HepG2 (cell line): ENCODE measurements around the gene CMIP. TPM values are rescaled to one million over a fixed set of nuclear protein-coding genes. Genes with fewer than 3 reads are reported as not detected.

Source experiments
- ATAD3A ChIP-seq: sonication (generic); formaldehyde crosslinking; IDR thresholded peaks from 2 replicates; pipeline ENCODE4 v1.4.0; 2020; ENCODE audit warnings: missing genetic modification reagents
- BORCS8-MEF2B ChIP-seq: sonication (generic); formaldehyde crosslinking; IDR thresholded peaks from 2 replicates; pipeline ENCODE4 v1.8.0; 2022; ENCODE audit warnings: mild to moderate bottlenecking, missing genetic modification reagents
- EP300 ChIP-seq, 3 experiments: sonication (generic) in 1 of 3; formaldehyde crosslinking in 1 of 3; IDR thresholded peaks; 2 replicates each; pipeline versions ENCODE4 v1.5.1 to v1.6.1; 2011 to 2020; ENCODE audit warnings: low read depth in 2 of 3, low read length in 2 of 3, borderline replicate concordance in 1 of 3, improper control_type of control experiment in 1 of 3, mild to moderate bottlenecking in 1 of 3, missing genetic modification reagents in 1 of 3, moderate library complexity in 1 of 3
- FOXJ3 ChIP-seq: sonication (generic); formaldehyde crosslinking; IDR thresholded peaks from 2 replicates; pipeline ENCODE4 v1.4.0; 2020; ENCODE audit warnings: missing genetic modification reagents, mild to moderate bottlenecking, borderline replicate concordance
- HNF4A ChIP-seq: sonication (generic); formaldehyde crosslinking; IDR thresholded peaks from 2 replicates; pipeline ENCODE4 v1.4.0; 2020; ENCODE audit warnings: missing genetic modification reagents
- KAT2B ChIP-seq: fragments of 150-350 bp; IDR thresholded peaks from 2 replicates; pipeline ENCODE4 v1.6.1; 2014; ENCODE audit warnings: low read depth, low read length, borderline replicate concordance
- MEF2D ChIP-seq: sonication (generic); formaldehyde crosslinking; IDR thresholded peaks from 2 replicates; pipeline ENCODE4 v1.5.1; 2020; ENCODE audit warnings: mild to moderate bottlenecking, missing genetic modification reagents
- MLX ChIP-seq: IDR thresholded peaks from 2 replicates; pipeline ENCODE4 v1.6.1; 2016
- MTF1 ChIP-seq: sonication (generic); formaldehyde crosslinking; IDR thresholded peaks from 2 replicates; pipeline ENCODE4 v1.5.0; 2020; ENCODE audit warnings: missing genetic modification reagents
- MXD1 ChIP-seq: sonication (generic); formaldehyde crosslinking; IDR thresholded peaks from 2 replicates; pipeline ENCODE4 v1.4.0; 2020; ENCODE audit warnings: mild to moderate bottlenecking, missing genetic modification reagents
- PBX3 ChIP-seq: sonication (generic); formaldehyde crosslinking; IDR thresholded peaks from 2 replicates; pipeline ENCODE4 v1.8.1; 2023; ENCODE audit warnings: missing genetic modification reagents, inconsistent platforms, borderline replicate concordance
- PHF20 ChIP-seq: sonication (generic); formaldehyde crosslinking; IDR thresholded peaks from 2 replicates; pipeline ENCODE4 v1.5.0; 2020; ENCODE audit warnings: mild to moderate bottlenecking, missing genetic modification reagents
- PLSCR1 ChIP-seq: sonication (generic); formaldehyde crosslinking; IDR thresholded peaks from 2 replicates; pipeline ENCODE4 v1.5.0; 2020; ENCODE audit warnings: missing genetic modification reagents, mild to moderate bottlenecking, borderline replicate concordance
- POLR2AphosphoS5 ChIP-seq: IDR thresholded peaks from 2 replicates; pipeline ENCODE4 v1.6.1; 2012; ENCODE audit warnings: low read depth, low read length
- PRPF4 ChIP-seq: fragments of 200-400 bp; formaldehyde crosslinking; IDR thresholded peaks from 2 replicates; pipeline ENCODE4 v1.6.1; 2016; ENCODE audit warnings: low read length, low read depth; ENCODE audit not compliant: poor library complexity, severe bottlenecking
- RBM22 ChIP-seq: fragments of 200-400 bp; formaldehyde crosslinking; optimal IDR thresholded peaks from 2 replicates; pipeline ENCODE3; 2017; ENCODE audit warnings: mild to moderate bottlenecking, low read length, moderate library complexity
- SP1 ChIP-seq, 2 experiments: fragments of 450-650 bp in 1 of 2; sonication (generic) in 1 of 2; formaldehyde crosslinking in 1 of 2; IDR thresholded peaks; 2 replicates each; pipeline versions ENCODE4 v1.4.0 to v1.6.1; 2016 to 2020; ENCODE audit warnings: missing genetic modification reagents in 1 of 2
- SUZ12 ChIP-seq: fragments of 150-350 bp; IDR thresholded peaks from 2 replicates; pipeline ENCODE4 v1.6.1; 2014; ENCODE audit warnings: low read depth, low read length
- TCF7 ChIP-seq: sonication (generic); IDR thresholded peaks from 2 replicates; pipeline ENCODE4 v1.6.1; 2016; ENCODE audit warnings: antibody characterized with exemption, low read depth
- TP53 ChIP-seq: sonication (generic); formaldehyde crosslinking; conservative IDR thresholded peaks from 2 replicates; pipeline ENCODE4 v1.4.0; 2020; ENCODE audit warnings: missing genetic modification reagents
- ZC3H13 ChIP-seq: sonication (generic); formaldehyde crosslinking; IDR thresholded peaks from 2 replicates; pipeline ENCODE4 v1.8.1; 2023; ENCODE audit warnings: mild to moderate bottlenecking, missing genetic modification reagents, moderate library complexity
- ZEB1 ChIP-seq: IDR thresholded peaks from 2 replicates; pipeline ENCODE4 v1.6.1; 2012; ENCODE audit warnings: mild to moderate bottlenecking, low read depth, inconsistent platforms; ENCODE audit not compliant: insufficient replicate concordance
- ZNF10 ChIP-seq: sonication (generic); formaldehyde crosslinking; IDR thresholded peaks from 2 replicates; pipeline ENCODE4 v1.4.0; 2020; ENCODE audit warnings: mild to moderate bottlenecking, low read depth, missing genetic modification reagents, borderline replicate concordance
- ZNF225 ChIP-seq: sonication (generic); formaldehyde crosslinking; IDR thresholded peaks from 2 replicates; pipeline ENCODE4 v1.4.0; 2020; ENCODE audit warnings: mild to moderate bottlenecking, missing genetic modification reagents
- ZNF234 ChIP-seq: sonication (generic); formaldehyde crosslinking; conservative IDR thresholded peaks from 2 replicates; pipeline ENCODE4 v1.5.1; 2020; ENCODE audit warnings: mild to moderate bottlenecking, missing genetic modification reagents
- ZNF343 ChIP-seq: sonication (generic); formaldehyde crosslinking; IDR thresholded peaks from 2 replicates; pipeline ENCODE4 v1.4.0; 2020; ENCODE audit warnings: mild to moderate bottlenecking, missing genetic modification reagents
- ZNF550 ChIP-seq: sonication (generic); formaldehyde crosslinking; IDR thresholded peaks from 2 replicates; pipeline ENCODE4 v1.4.0; 2020; ENCODE audit warnings: mild to moderate bottlenecking, missing genetic modification reagents, borderline replicate concordance
- ZNF652 ChIP-seq: IDR thresholded peaks from 2 replicates; pipeline ENCODE4 v1.6.1; 2016; ENCODE audit warnings: low read depth, borderline replicate concordance
- ZNF879 ChIP-seq: sonication (generic); formaldehyde crosslinking; IDR thresholded peaks from 2 replicates; pipeline ENCODE4 v1.8.1; 2023; ENCODE audit warnings: missing genetic modification reagents
- polyA plus RNA-seq, 8 experiments: library from polyadenylated mRNA; depleted of rRNA in 3 of 8; stranded (reverse) in 7 of 8; unstranded in 1 of 8; fragments of >200 nt; fragmentation: Illumina TruSeq in 4 of 8; extraction: Trizol in 4 of 8; gene quantifications; 2 replicates each; pipeline versions ENCODE4 v1.2.1 to v1.2.3, GENCODE V29; 2011 to 2016; ENCODE audit warnings: low read depth in 4 of 8, missing spikeins in 1 of 8, mixed read lengths in 1 of 8; ENCODE audit not compliant: insufficient read depth in 1 of 8
- total RNA-seq, 5 experiments: library from RNA; depleted of rRNA; stranded (reverse); fragments of >200 nt; fragmentation: Illumina TruSeq; extraction: Trizol; gene quantifications; 2 replicates each; pipeline ENCODE4 v1.2.3, GENCODE V29; 2016; ENCODE audit warnings: low read depth in 1 of 5

CMIP gene
- total and polyA plus RNA-seq, 2 of the 13 experiments (the other 11 are each of a cell fraction or from before 2014, with no cell fraction given), result 10.9 to 18.1 TPM

- TF ChIP-seq ZNF343 (CRISPR knock-in tag), result 0 out of 2 replicates have a peak, but pooled peaks have one; percentile 16
- TF ChIP-seq PBX3 (CRISPR knock-in tag), result no peak
- TF ChIP-seq BORCS8-MEF2B (CRISPR knock-in tag), result 0 out of 2 replicates have a peak, but pooled peaks have one; percentile 25
- TF ChIP-seq ZNF879 (CRISPR knock-in tag), result no peak
- no peak for TF ChIP-seq ZNF225 (CRISPR knock-in tag)
- peak; percentile 28 for TF ChIP-seq RBM22
- peak; percentile 78 for TF ChIP-seq FOXJ3
- no peak for TF ChIP-seq ATAD3A (CRISPR knock-in tag)
- TF ChIP-seq MTF1, result no peak
- TF ChIP-seq SUZ12, result no peak
- no peak for TF ChIP-seq PLSCR1 (CRISPR knock-in tag)
- TF ChIP-seq SP1 (IDR thresholded peaks at IDR 0.05), result no peak
- TF ChIP-seq SP1 (CRISPR knock-in tag; IDR thresholded peaks at IDR 0.05), result no peak
- no peak for TF ChIP-seq ZNF234 (CRISPR knock-in tag)
- TF ChIP-seq MEF2D (CRISPR knock-in tag), result no peak
- TF ChIP-seq PHF20 (CRISPR knock-in tag), result no peak
- TF ChIP-seq ZC3H13 (CRISPR knock-in tag), result no peak
- TF ChIP-seq ZNF652 (CRISPR knock-in tag), result no peak
- TF ChIP-seq POLR2AphosphoS5, result no peak
- TF ChIP-seq PRPF4, result no peak
- TF ChIP-seq HNF4A (CRISPR knock-in tag), result peak; percentile 95
- no peak for TF ChIP-seq ZNF10 (CRISPR knock-in tag)
- no peak for TF ChIP-seq KAT2B
- no peak for TF ChIP-seq MLX (CRISPR knock-in tag)
- TF ChIP-seq TCF7, result peak; percentile 50; the same call in 1 of the 2 replicates
- peak; percentile 47; the same call in 1 of the 2 replicates for TF ChIP-seq MXD1 (CRISPR knock-in tag)
- no peak for TF ChIP-seq ZNF550 (CRISPR knock-in tag)
- TF ChIP-seq ZEB1, result no peak
- no peak for TF ChIP-seq TP53 (CRISPR knock-in tag)
- peak; percentile 69 to 70; a peak in 2 of 4 replicates for TF ChIP-seq EP300 (IDR thresholded peaks at IDR 0.05; ENCODE audit: low read depth in 2 of 2, low read length in 2 of 2)
- TF ChIP-seq EP300 (CRISPR knock-in tag; IDR thresholded peaks at IDR 0.05; ENCODE audit: borderline replicate concordance), result peak; percentile 67
Measured at GRCh38 chr16:81558444-81559175, 114.0 kb downstream of the CMIP start (continued).
